ENCODE data around the gene NTNG2.

DNA sequence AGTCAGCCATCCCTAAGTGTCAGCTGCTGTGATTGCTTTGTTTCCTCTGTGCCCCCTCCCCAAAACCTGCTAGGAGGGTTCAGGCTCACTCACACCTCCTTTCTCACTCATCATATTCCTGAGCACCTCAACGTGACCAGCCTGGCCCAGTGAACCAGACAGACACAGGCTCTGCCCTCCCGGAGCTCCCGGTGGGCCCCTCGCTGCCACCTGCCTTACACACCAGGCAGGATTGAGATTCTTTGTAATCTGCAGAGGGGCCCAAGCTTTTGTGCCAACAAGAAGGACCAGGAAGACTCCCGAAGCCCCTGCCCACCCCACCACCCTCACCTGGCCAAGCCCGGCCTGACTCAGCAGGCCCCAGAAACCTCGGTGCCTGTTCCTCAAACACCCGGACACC, 87.8 kb downstream of the NTNG2 start:
- TF ChIP-seq POLR2A (IDR thresholded peaks at IDR 0.05; ENCODE audit: low read depth, low read length) (no peak), POLR2AphosphoS5 (IDR thresholded peaks at IDR 0.05; ENCODE audit: low read depth, low read length) (no peak)
